ENCODE results near the gene CKS2.

DNA sequence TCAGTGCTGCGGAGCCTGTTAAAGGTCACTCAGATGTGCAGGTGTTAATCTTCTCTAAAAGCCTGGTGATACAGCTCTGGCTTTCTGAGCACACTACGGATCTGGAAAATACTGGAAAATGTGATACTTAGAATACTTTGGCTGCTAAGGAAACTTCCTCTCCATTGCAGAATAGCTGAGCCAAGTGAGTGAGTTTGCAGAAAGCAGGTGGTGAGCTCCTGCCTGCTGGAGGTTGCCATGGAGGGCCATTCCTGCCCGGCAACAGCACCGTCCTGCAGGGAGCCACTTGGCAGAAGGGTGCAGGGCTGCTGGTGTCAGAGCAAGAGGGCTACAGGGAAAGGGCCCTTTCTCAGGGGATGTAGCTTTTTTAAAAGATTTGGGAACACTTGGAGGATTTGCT is 48.0 kb downstream of the CKS2 start:
- TF ChIP-seq, protein P1, sequence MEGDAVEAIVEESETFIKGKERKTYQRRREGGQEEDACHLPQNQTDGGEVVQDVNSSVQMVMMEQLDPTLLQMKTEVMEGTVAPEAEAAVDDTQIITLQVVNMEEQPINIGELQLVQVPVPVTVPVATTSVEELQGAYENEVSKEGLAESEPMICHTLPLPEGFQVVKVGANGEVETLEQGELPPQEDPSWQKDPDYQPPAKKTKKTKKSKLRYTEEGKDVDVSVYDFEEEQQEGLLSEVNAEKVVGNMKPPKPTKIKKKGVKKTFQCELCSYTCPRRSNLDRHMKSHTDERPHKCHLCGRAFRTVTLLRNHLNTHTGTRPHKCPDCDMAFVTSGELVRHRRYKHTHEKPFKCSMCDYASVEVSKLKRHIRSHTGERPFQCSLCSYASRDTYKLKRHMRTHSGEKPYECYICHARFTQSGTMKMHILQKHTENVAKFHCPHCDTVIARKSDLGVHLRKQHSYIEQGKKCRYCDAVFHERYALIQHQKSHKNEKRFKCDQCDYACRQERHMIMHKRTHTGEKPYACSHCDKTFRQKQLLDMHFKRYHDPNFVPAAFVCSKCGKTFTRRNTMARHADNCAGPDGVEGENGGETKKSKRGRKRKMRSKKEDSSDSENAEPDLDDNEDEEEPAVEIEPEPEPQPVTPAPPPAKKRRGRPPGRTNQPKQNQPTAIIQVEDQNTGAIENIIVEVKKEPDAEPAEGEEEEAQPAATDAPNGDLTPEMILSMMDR (IDR thresholded peaks at IDR 0.05) = no peak
- TF ChIP-seq POLR2AphosphoS5 (IDR thresholded peaks at IDR 0.05) = no peak
- TF ChIP-seq POLR2A (IDR thresholded peaks at IDR 0.05) = no peak
